Measurements from ENCODE around the gene LRRN2.
"Not testable (repeated sequence)": the region's sequence is repeated elsewhere in the genome, so short reads cannot be mapped to it uniquely, and the experiment has no call there.

Gene LRRN2

DNA sequence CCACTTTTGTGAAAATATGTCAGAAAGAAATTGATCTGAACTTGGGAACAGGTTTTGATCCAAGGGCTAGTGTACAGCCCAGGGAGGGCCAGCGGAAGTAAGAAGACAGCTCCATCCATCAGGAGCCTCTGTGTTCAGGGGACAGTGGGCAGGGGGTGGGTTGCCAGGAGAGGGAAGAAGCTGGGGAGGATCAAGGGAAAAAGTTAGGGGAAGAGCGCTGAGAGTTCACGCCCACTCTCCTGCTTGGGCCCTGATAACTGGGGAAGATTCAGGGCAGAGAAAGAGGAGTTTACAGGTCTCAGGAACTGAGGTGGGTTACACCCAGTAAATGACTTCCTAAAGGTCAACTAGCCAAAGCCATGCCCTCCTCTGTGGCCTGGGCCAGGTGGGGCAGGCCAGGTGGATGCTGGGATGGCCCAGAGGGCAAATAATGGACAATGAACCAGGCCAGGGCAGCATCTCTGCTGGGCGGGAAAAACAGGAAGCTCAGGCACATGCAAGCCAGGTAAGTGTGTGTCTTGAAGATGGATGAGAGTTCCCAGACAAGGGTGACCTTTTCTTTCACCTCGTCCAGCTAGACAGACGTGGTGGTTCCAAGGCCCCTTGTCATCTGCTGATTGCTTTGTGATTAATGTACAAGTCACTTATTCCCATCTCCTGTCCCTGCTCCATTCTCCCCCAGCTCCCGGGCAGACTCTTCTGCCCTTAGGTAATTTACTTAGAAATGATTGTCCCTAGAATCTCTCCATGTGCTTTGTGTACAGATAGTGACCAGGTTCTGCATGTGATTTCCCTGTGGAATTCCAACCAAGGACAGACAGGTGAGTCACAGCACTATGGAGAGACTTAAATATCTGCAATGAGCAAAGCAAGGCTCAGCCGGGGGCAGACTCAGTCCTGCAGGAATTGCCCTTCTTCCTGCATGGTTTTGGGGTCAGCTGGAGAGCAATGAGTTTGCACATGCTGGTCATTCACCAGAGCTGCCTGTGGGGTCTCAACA, 112.3 kb downstream of the LRRN2 start:
- H3K27me3 ChIP-seq (ENCODE audit: insufficient read depth, low read length): no peaks in the 10 kb centered on the region
- H3K36me3 ChIP-seq (ENCODE audit: insufficient read depth, low read length): no peaks in the 10 kb centered on the region
- no peak overlapping the region for H2AFZ ChIP-seq (ENCODE audit: low read depth, low read length)
- no peaks in the 10 kb centered on the region for H3K9me3 ChIP-seq (ENCODE audit: low read length)
- H3K4me1 ChIP-seq (ENCODE audit: insufficient read depth, low read length): peaks cover 27% of the 10 kb centered on the region
- H3K4me3 ChIP-seq (ENCODE audit: low read length): no peak overlapping the region

DNA sequence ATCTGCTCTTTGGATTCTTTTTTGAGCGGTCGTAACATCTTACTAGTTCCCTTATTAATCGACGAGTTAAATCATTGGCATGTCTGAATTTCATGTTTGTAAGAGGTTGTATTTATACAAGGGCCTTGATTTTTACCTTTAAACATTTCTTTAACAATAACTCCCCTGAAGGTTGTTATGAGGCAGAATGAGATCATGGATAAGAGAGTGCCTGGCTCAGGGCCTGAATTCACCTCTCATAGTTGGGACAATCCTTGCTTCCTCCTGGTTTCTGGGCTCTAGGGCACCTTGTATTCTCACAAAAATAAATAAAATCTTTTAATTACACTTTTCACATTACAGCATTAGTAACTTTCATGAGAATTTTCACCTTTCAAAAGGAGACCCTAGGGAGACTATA, 113.9 kb downstream of the LRRN2 start:
- Histone ChIP-seq H3K4me1 (ENCODE audit: insufficient read depth, low read length) (peaks cover 27% of the 10 kb centered on the region), H2AFZ (ENCODE audit: low read depth, low read length) (no peak overlapping the region), H3K36me3 (ENCODE audit: insufficient read depth, low read length) (no peaks in the 10 kb centered on the region), H3K9me3 (ENCODE audit: low read length) (no peaks in the 10 kb centered on the region), H3K4me3 (ENCODE audit: low read length) (no peak overlapping the region), H3K27me3 (ENCODE audit: insufficient read depth, low read length) (no peaks in the 10 kb centered on the region)

DNA sequence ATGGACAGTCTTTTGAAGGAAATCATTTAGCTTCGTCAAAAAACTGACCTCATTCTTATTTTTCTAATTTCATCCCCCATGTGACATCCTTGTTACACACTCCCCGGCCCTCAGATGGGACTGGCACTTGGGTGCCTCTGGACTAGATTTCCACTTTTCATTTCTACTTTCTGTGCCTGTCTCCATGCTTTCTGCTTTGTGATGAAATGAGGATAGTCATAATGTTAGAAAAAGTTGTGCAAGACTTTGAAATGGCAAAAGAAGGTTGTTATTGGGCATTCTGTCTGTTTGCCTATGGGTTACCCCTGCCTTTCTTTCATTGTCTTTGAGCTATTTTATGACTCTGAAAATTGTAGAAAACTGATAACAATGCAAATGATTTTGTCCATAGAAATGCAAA, 114.4 kb downstream of the LRRN2 start:
- no peak overlapping the region for H3K4me3 ChIP-seq (ENCODE audit: low read length)
- no peaks in the 10 kb centered on the region for H3K9me3 ChIP-seq (ENCODE audit: low read length)
- peaks cover 31% of the 10 kb centered on the region for H3K4me1 ChIP-seq (ENCODE audit: insufficient read depth, low read length)
- H2AFZ ChIP-seq (ENCODE audit: low read depth, low read length): no peak overlapping the region
- H3K36me3 ChIP-seq (ENCODE audit: insufficient read depth, low read length): no peaks in the 10 kb centered on the region
- H3K27me3 ChIP-seq (ENCODE audit: insufficient read depth, low read length): no peaks in the 10 kb centered on the region

DNA sequence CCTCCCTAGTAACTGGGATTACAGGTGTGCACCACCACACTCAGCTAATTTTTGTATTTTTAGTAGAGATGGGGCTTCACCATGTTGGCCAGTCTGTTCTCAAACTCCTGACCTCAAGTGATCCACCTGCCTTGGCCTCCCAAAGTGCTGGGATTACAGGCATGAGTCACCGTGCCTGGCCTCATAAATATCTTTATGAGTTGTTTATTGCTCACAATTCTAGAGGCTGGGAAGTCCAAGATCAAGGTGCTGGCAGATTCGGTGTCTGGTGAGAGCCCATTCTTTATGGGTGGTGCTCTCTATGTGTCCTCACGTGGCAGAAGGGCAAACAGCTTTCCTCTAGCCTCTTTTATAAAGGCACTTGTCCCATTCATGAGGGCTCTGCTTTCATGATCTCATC, 115.5 kb downstream of the LRRN2 start:
- peaks cover 34% of the 10 kb centered on the region for H3K4me1 ChIP-seq (ENCODE audit: insufficient read depth, low read length)
- not testable (repeated sequence) for H3K27me3 ChIP-seq (ENCODE audit: insufficient read depth, low read length); H3K4me3 ChIP-seq (ENCODE audit: low read length); H3K36me3 ChIP-seq (ENCODE audit: insufficient read depth, low read length); H2AFZ ChIP-seq (ENCODE audit: low read depth, low read length); H3K9me3 ChIP-seq (ENCODE audit: low read length)

DNA sequence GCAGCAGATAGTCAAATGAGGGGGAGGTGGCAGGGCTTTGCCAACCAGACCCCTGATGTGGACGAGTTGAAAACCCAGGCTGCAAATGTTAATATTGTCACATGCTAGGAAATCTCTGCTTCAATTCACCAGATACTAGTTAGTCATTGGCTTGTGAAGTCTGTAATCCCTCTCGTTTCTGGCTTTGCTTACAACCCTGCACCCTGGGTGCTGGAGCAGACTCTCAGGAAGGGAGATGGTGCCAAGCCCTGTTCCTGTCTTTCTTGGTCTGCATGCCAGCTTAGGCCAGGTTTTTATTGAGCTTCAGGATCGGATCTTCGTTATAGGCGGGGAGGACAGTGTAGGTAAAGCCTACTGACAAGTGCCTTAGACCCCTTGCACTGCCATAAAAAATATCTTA, 116.1 kb downstream of the LRRN2 start:
- Histone ChIP-seq H3K9me3 (ENCODE audit: low read length) (no peaks in the 10 kb centered on the region), H3K27me3 (ENCODE audit: insufficient read depth, low read length) (no peaks in the 10 kb centered on the region), H3K36me3 (ENCODE audit: insufficient read depth, low read length) (no peaks in the 10 kb centered on the region), H3K4me3 (ENCODE audit: low read length) (no peak overlapping the region), H2AFZ (ENCODE audit: low read depth, low read length) (no peak overlapping the region), H3K4me1 (ENCODE audit: insufficient read depth, low read length) (peaks cover 30% of the 10 kb centered on the region)

DNA sequence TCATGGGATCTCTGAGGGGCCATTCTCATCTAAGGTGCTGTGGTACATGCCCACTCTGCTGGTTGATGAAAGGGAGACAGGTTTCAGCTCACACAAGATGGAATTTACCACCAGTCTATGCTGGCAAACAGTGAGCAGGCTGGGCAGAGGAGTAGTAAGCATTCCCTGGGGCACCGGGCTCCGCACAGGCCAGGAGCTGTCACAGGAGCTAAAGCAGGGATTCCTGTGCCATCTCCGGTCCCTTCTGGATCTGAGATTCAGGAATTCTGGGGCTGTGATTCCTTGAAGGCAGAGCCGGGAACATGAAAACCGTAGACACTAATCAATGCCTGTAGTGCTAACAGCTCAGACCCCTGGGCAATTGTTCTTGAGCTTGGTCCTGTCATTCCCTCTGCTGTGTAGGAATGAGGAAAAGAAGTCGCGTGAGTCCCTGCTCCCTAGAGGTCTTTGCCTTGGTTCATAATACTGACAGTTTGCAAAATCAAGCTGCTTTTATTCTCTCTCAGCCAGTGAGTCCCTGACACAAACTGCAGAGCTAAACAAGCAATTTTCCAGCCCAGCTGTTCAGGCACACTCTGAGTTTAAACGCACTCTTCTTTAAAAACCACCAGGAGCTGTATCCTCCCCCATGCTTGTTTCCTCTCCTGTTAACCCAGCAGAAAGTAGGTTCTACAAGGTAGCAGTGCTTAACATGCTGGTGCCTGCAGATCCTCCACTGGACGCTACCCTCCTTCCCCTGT, 116.8 kb downstream of the LRRN2 start:
- Histone ChIP-seq H3K9me3 (ENCODE audit: low read length) (no peaks in the 10 kb centered on the region), H3K36me3 (ENCODE audit: insufficient read depth, low read length) (no peaks in the 10 kb centered on the region), H3K4me3 (ENCODE audit: low read length) (no peak overlapping the region), H3K4me1 (ENCODE audit: insufficient read depth, low read length) (peaks cover 23% of the 10 kb centered on the region), H2AFZ (ENCODE audit: low read depth, low read length) (no peak overlapping the region), H3K27me3 (ENCODE audit: insufficient read depth, low read length) (no peaks in the 10 kb centered on the region)
